B cell (primary cell): ENCODE data around the gene PWWP2B. TPM values are rescaled to one million over a fixed set of nuclear protein-coding genes. Genes with fewer than 3 reads are reported as not detected.

Experiments
- ATAC-seq: fragments of 200-7000 bp; cut with Tn5 transposase; one replicate; pipeline ENCODE4 v1.10.0; 2021; ENCODE audit warnings: low read depth, mild to moderate bottlenecking, moderate number of reproducible peaks, moderate library complexity
- CTCF ChIA-PET: fragments of 350-600 bp; sonication (Branson Sonifier 250); formaldehyde crosslinking; loops from one replicate; lab custom pipeline; 2021; ENCODE audit warnings: antibody characterized with exemption, inconsistent platforms; lab: Charles Lee
- POLR2A ChIA-PET: fragments of 350-600 bp; sonication (Branson Sonifier 250); formaldehyde crosslinking; loops from one replicate; lab custom pipeline; 2021; ENCODE audit warnings: antibody characterized with exemption; lab: Charles Lee
- DNase-seq: peaks from one replicate; pipeline ENCODE4 v3.0.0; 2013
- H2AFZ ChIP-seq: 2 replicates; pipeline ENCODE4 v1.6.1; 2012; ENCODE audit warnings: mild to moderate bottlenecking, low read depth, low read length; ENCODE audit not compliant: insufficient read depth, poor library complexity, severe bottlenecking
- H3K27ac ChIP-seq, 2 donors: 1 replicate in 1 of 2; 2 replicates in 1 of 2; pipeline ENCODE4 v1.5.1; 2012 to 2013; ENCODE audit warnings: low read length in 2 of 2, mild to moderate bottlenecking in 2 of 2, moderate library complexity in 1 of 2
- H3K27me3 ChIP-seq, 4 experiments: fragments of 200-600 bp in 1 of 4; sonication (generic) in 1 of 4; replicated peaks in 1 of 4; 1 replicate in 2 of 4; 2 replicates in 2 of 4; pipeline versions ENCODE4 v1.6.1 to v1.7.0; 2013 to 2016; ENCODE audit warnings: low read length in 3 of 4, mild to moderate bottlenecking in 2 of 4, mixed read lengths in 1 of 4, moderate library complexity in 1 of 4; ENCODE audit not compliant: insufficient read depth in 4 of 4, control insufficient read depth in 3 of 4; ENCODE audit errors: control extremely low read depth in 1 of 4
- H3K36me3 ChIP-seq, 2 experiments: replicated peaks in 1 of 2; 1 replicate in 1 of 2; 2 replicates in 1 of 2; pipeline versions ENCODE4 v1.6.1 to v1.7.1; 2013; ENCODE audit warnings: low read length in 1 of 2; ENCODE audit not compliant: insufficient read depth in 2 of 2, control insufficient read depth in 1 of 2; ENCODE audit errors: control extremely low read depth in 1 of 2, extremely low read depth in 1 of 2
- H3K4me1 ChIP-seq, 2 donors: fragments of 200-600 bp in 1 of 2; sonication (generic) in 1 of 2; 1 replicate in 1 of 2; 2 replicates in 1 of 2; pipeline versions ENCODE4 v1.5.1 to v1.6.1; 2013 to 2017; ENCODE audit warnings: low read length in 2 of 2; ENCODE audit not compliant: control insufficient read depth in 2 of 2, insufficient read depth in 2 of 2
- H3K4me2 ChIP-seq: replicated peaks from 2 replicates; pipeline ENCODE3; 2012; ENCODE audit warnings: mild to moderate bottlenecking, low read depth, low read length; ENCODE audit not compliant: poor library complexity, severe bottlenecking
- H3K4me3 ChIP-seq, 5 experiments: fragments of 200-600 bp in 1 of 5; sonication (generic) in 1 of 5; 1 replicate in 3 of 5; 2 replicates in 2 of 5; pipeline versions ENCODE4 v1.5.1 to v1.7.0; 2011 to 2016; ENCODE audit warnings: low read length in 4 of 5, mild to moderate bottlenecking in 4 of 5, low read depth in 2 of 5, control low read depth in 1 of 5, moderate library complexity in 1 of 5; ENCODE audit not compliant: insufficient read depth in 1 of 5; ENCODE audit errors: control extremely low read depth in 1 of 5, extremely low read depth in 1 of 5
- H3K79me2 ChIP-seq: fragments of 200-600 bp; sonication (generic); one replicate; pipeline ENCODE4 v1.6.0; 2016; ENCODE audit warnings: low read length; ENCODE audit not compliant: control insufficient read depth, insufficient read depth
- H3K9ac ChIP-seq: fragments of 200-600 bp; sonication (generic); 2 replicates; pipeline ENCODE4 v1.6.1; 2017; ENCODE audit warnings: mild to moderate bottlenecking, low read length, moderate library complexity
- H3K9me3 ChIP-seq, 3 donors: one replicate each; pipeline versions ENCODE4 v1.6.1 to v1.7.1; 2013; ENCODE audit warnings: low read length in 2 of 3; ENCODE audit not compliant: control insufficient read depth in 2 of 3, insufficient read depth in 1 of 3; ENCODE audit errors: control extremely low read depth in 1 of 3
- H4K20me1 ChIP-seq: 2 replicates; pipeline ENCODE4 v1.6.0; 2012; ENCODE audit warnings: mild to moderate bottlenecking, low read length; ENCODE audit not compliant: insufficient read depth, control insufficient read depth, poor library complexity, severe bottlenecking
- H3K27ac Mint-ChIP-seq: one replicate; pipeline ENCODE4 v1.8.0; 2021; ENCODE audit warnings: mixed read lengths
- H3K27me3 Mint-ChIP-seq: one replicate; pipeline ENCODE4 v1.8.0; 2021; ENCODE audit warnings: mixed read lengths
- H3K4me1 Mint-ChIP-seq: one replicate; pipeline ENCODE4 v1.8.0; 2021; ENCODE audit warnings: mixed read lengths
- H3K4me3 Mint-ChIP-seq: one replicate; pipeline ENCODE4 v1.8.0; 2021; ENCODE audit warnings: mixed read lengths
- H3K9me3 Mint-ChIP-seq: one replicate; pipeline ENCODE4 v1.8.0; 2022; ENCODE audit warnings: mixed read lengths; ENCODE audit not compliant: insufficient read depth
- CTCF ChIP-seq: fragments of 200-600 bp; IDR thresholded peaks from one replicate; pipeline ENCODE4 v1.8.0; 2022; ENCODE audit warnings: antibody characterized with exemption, mild to moderate bottlenecking
- EZH2 ChIP-seq: IDR thresholded peaks from 2 replicates; pipeline ENCODE4 v1.6.1; 2012; ENCODE audit warnings: borderline replicate concordance, low read depth, mild to moderate bottlenecking, moderate library complexity, low read length; ENCODE audit not compliant: insufficient read depth, poor library complexity, severe bottlenecking
- WGBS: methylation state at CpG from one replicate; pipeline ENCODE4 v1.1.5; 2013; ENCODE audit warnings: missing lambda C conversion rate; ENCODE audit not compliant: insufficient coverage; 5-methylcytosine and 5-hydroxymethylcytosine counted together
- intact Hi-C: fragments of 100-400 bp; cut with micrococcal nuclease; formaldehyde crosslinking; loops from one replicate; pipeline ENCODE4 v1.10.0; 2022
- polyA plus RNA-seq: library from polyadenylated mRNA; depleted of rRNA; stranded (reverse); fragments of >200 nt; gene quantifications from 2 replicates; pipeline ENCODE4 v1.2.3, GENCODE V29; 2012
- total RNA-seq, 2 donors: library from RNA; stranded (reverse); fragments of 120-200 nt in 1 of 2; gene quantifications; 1 replicate in 1 of 2; 2 replicates in 1 of 2; pipeline versions ENCODE4 v1.2.3 to v1.2.4, GENCODE V29; 2013 to 2022

Gene PWWP2B
- total and polyA plus RNA-seq, 2 donors (not counting 1 experiment from before 2014, with no cell fraction given), result 13.6 to 34.4 TPM

GRCh38 chr10:132366499-132366898 lies 30.5 kb upstream of the PWWP2B start:
- Mint-ChIP-seq H3K4me1 (no peaks in the 10 kb centered on the region), H3K9me3 (no peaks in the 10 kb centered on the region), H3K27me3 (no peaks in the 10 kb centered on the region), H3K4me3 (no peak overlapping the region), H3K27ac (no peak overlapping the region)
- no peak for ATAC-seq
- no peak for DNase-seq
- Histone ChIP-seq H2AFZ (no peak overlapping the region), H3K36me3 (peaks cover 0 to 6% of the 10 kb centered on the region in 2 experiments), H3K4me2 (no peak overlapping the region), H3K79me2 (no peaks in the 10 kb centered on the region), H3K27ac (no peak overlapping the region), H3K4me1 (no peaks in the 10 kb centered on the region), H3K9me3 (peaks cover 0 to 13% (median 0%) of the 10 kb centered on the region in 3 donors), H3K4me3 (no peak overlapping the region), H3K27me3 (peaks cover 0 to under 1% (median 0%) of the 10 kb centered on the region in 4 experiments), H3K9ac (no peak overlapping the region), H4K20me1 (no peaks in the 10 kb centered on the region)
- ChIA-PET CTCF (no interaction called here), POLR2A (no interaction called here)
- TF ChIP-seq CTCF, result no peak
- TF ChIP-seq EZH2, result no peak
- intact Hi-C loops, result no loop called here
- 83% methylated on average over 9 of the region's 9 CpGs for WGBS

- Histone ChIP-seq H3K36me3 (peaks cover 0 to 6% of the 10 kb centered on the region in 2 experiments), H3K27me3 (peaks cover 0 to 5% (median 1%) of the 10 kb centered on the region in 4 experiments), H4K20me1 (no peaks in the 10 kb centered on the region), H3K27ac (no peak overlapping the region), H3K4me2 (no peak overlapping the region), H3K79me2 (no peaks in the 10 kb centered on the region), H3K9me3 (peaks cover 0 to 18% (median 0%) of the 10 kb centered on the region in 3 donors), H3K4me3 (no peak overlapping the region), H3K9ac (no peak overlapping the region), H2AFZ (no peak overlapping the region), H3K4me1 (no peaks in the 10 kb centered on the region)
- no CpG with 5 or more reads among the region's 4 CpGs for WGBS
- ChIA-PET CTCF (no interaction called here), POLR2A (no interaction called here)
- no peaks in the 10 kb centered on the region for H3K9me3 Mint-ChIP-seq
- ATAC-seq (no peak), DNase-seq (no peak)
- peaks cover 4% of the 10 kb centered on the region for H3K27me3 Mint-ChIP-seq
- H3K4me3 Mint-ChIP-seq, result no peak overlapping the region
- no peak overlapping the region for H3K27ac Mint-ChIP-seq
- H3K4me1 Mint-ChIP-seq, result no peaks in the 10 kb centered on the region
- intact Hi-C loops, result no loop called here
- TF ChIP-seq EZH2 (no peak), CTCF (no peak)
Observed at GRCh38 chr10:132368391-132368790, 28.6 kb upstream of the PWWP2B start.
